C4-2B (cell line): ENCODE data around the gene ANGPTL2.

ENCODE experiments used
- ZFX ChIP-seq: fragments of 450-650 bp; IDR thresholded peaks from 2 replicates; pipeline ENCODE4 v1.6.1; 2017
- TF ChIP-seq, protein P1 (sequence below): fragments of 450-650 bp; conservative IDR thresholded peaks from 2 replicates; pipeline ENCODE4 v1.5.1; 2017; ENCODE audit warnings: mild to moderate bottlenecking

DNA sequence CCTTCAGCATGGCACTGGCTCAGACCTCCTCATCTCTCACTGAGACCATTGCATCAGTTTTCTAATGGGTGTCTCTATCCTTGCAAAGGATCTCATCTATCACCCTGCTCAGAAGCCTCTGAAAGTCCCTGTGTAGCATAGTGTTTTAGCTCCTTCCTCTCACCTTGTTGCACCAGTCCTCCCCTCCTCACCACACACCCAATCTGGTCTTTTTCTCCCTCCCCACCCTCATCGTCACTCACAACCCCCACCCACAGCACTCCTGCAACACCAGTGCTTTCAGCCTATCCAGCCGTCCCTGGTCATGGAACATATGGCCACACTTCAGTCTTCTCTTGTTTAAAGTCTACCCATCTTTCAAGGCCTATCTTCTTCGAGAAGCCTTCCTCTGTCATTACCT, 74.5 kb downstream of the ANGPTL2 start:
- TF ChIP-seq ZFX = no peak
- TF ChIP-seq, protein P1, sequence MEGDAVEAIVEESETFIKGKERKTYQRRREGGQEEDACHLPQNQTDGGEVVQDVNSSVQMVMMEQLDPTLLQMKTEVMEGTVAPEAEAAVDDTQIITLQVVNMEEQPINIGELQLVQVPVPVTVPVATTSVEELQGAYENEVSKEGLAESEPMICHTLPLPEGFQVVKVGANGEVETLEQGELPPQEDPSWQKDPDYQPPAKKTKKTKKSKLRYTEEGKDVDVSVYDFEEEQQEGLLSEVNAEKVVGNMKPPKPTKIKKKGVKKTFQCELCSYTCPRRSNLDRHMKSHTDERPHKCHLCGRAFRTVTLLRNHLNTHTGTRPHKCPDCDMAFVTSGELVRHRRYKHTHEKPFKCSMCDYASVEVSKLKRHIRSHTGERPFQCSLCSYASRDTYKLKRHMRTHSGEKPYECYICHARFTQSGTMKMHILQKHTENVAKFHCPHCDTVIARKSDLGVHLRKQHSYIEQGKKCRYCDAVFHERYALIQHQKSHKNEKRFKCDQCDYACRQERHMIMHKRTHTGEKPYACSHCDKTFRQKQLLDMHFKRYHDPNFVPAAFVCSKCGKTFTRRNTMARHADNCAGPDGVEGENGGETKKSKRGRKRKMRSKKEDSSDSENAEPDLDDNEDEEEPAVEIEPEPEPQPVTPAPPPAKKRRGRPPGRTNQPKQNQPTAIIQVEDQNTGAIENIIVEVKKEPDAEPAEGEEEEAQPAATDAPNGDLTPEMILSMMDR = no peak
